Panc1 (cell line): ENCODE measurements around the gene C12orf56. TPM values are rescaled to one million over a fixed set of nuclear protein-coding genes. Genes with fewer than 3 reads are reported as not detected.

Experiments
- ATAC-seq: fragments of 200-7000 bp; cut with Tn5 transposase; 2 replicates; pipeline ENCODE4 v1.9.1; 2020; ENCODE audit warnings: mild to moderate bottlenecking, moderate library complexity
- BruUV-seq: library from RNA; stranded (reverse); fragments of 400-500 nt; replicated peaks from 2 replicates; lab custom pipeline; 2021; lab: Mats Ljungman, UMichigan
- CTCF ChIA-PET: fragments of 300-600 bp; sonication (Branson Sonifier 250); formaldehyde crosslinking; loops from one replicate; lab custom pipeline; 2022; ENCODE audit warnings: antibody characterized with exemption; lab: Charles Lee
- POLR2A ChIA-PET: fragments of 300-600 bp; sonication (Branson Sonifier 250); formaldehyde crosslinking; loops from one replicate; lab custom pipeline; 2022; ENCODE audit warnings: antibody characterized with exemption; lab: Charles Lee
- DNase-seq: peaks from one replicate; pipeline ENCODE4 v3.0.0-alpha.2; 2010; ENCODE audit warnings: low read depth, low spot score
- H3K27ac ChIP-seq: 2 replicates; pipeline ENCODE4 v1.5.1; 2011; ENCODE audit warnings: mild to moderate bottlenecking, low read length, inconsistent platforms
- H3K27me3 ChIP-seq: fragments of 200-500 bp; sonication (Bioruptor generic); 2 replicates; pipeline ENCODE4 v1.6.0; 2014; ENCODE audit warnings: low read length, inconsistent platforms; ENCODE audit not compliant: control insufficient read depth, insufficient read depth
- H3K36me3 ChIP-seq: fragments of 200-500 bp; sonication (Bioruptor generic); 2 replicates; pipeline ENCODE4 v1.5.1; 2014; ENCODE audit warnings: inconsistent platforms, mild to moderate bottlenecking, low read length, moderate library complexity; ENCODE audit not compliant: control insufficient read depth, insufficient read depth
- H3K4me1 ChIP-seq: 2 replicates; pipeline ENCODE4 v1.5.1; 2011; ENCODE audit warnings: inconsistent platforms, mild to moderate bottlenecking, low read length, moderate library complexity; ENCODE audit not compliant: control insufficient read depth, insufficient read depth
- H3K4me3 ChIP-seq, 2 experiments: 2 replicates each; pipeline ENCODE4 v1.5.1; 2011 to 2012; ENCODE audit warnings: low read depth in 2 of 2, low read length in 2 of 2, mild to moderate bottlenecking in 2 of 2, inconsistent platforms in 1 of 2, moderate library complexity in 1 of 2
- H3K9me3 ChIP-seq: fragments of 200-500 bp; sonication (Bioruptor generic); 2 replicates; pipeline ENCODE4 v1.5.1; 2014; ENCODE audit warnings: low read depth, mild to moderate bottlenecking, inconsistent platforms, low read length, moderate library complexity; ENCODE audit not compliant: control insufficient read depth, insufficient read depth
- POLR2AphosphoS5 ChIP-seq: IDR thresholded peaks from 2 replicates; pipeline ENCODE4 v1.6.1; 2012; ENCODE audit warnings: mild to moderate bottlenecking, low read depth, low read length, moderate library complexity
- REST ChIP-seq, 2 experiments: IDR thresholded peaks; 2 replicates each; pipeline ENCODE4 v1.6.1; 2011 to 2012; ENCODE audit warnings: low read depth in 2 of 2, control low read depth in 1 of 2, low read length in 1 of 2, mild to moderate bottlenecking in 1 of 2, moderate library complexity in 1 of 2; ENCODE audit not compliant: insufficient read depth in 1 of 2
- SIN3A ChIP-seq: IDR thresholded peaks from 2 replicates; pipeline ENCODE4 v1.6.1; 2012; ENCODE audit warnings: low read depth, mild to moderate bottlenecking, low read length, moderate library complexity, borderline replicate concordance; ENCODE audit not compliant: insufficient read depth
- TCF7L2 ChIP-seq: IDR thresholded peaks from 2 replicates; pipeline ENCODE4 v1.6.1; 2011; ENCODE audit warnings: mild to moderate bottlenecking, low read depth, low read length, inconsistent platforms
- in situ Hi-C: cut with HindIII; loops from 2 replicates; pipeline ENCODE4 v1.10.0; 2016; ENCODE audit warnings: low sequenced_read_pairs, low pct_unique_long_range_greater_than_20kb
- intact Hi-C: fragments of 100-400 bp; cut with micrococcal nuclease; formaldehyde crosslinking; loops from one replicate; pipeline ENCODE4 v1.10.0; 2022; ENCODE audit not compliant: unreplicated experiment
- total RNA-seq: library from RNA; stranded (reverse); gene quantifications from one replicate; pipeline ENCODE4 v1.2.1, GENCODE V29; 2021; ENCODE audit not compliant: unreplicated experiment
- TF ChIP-seq, protein P1 (sequence below): fragments of 450-650 bp; IDR thresholded peaks from 2 replicates; pipeline ENCODE4 v1.5.1; 2017; ENCODE audit warnings: mild to moderate bottlenecking

C12orf56 gene
- total RNA-seq, 1 experiment from 2014 or later, result 2.8 TPM

GRCh38 chr12:64216239-64216638 lies 174.3 kb downstream of the C12orf56 start:
- Histone ChIP-seq H3K9me3 (no peaks in the 10 kb centered on the region), H3K27me3 (no peaks in the 10 kb centered on the region), H3K4me1 (peaks cover 26% of the 10 kb centered on the region), H3K4me3 (no peak overlapping the region), H3K27ac (no peak overlapping the region), H3K36me3 (no peaks in the 10 kb centered on the region)
- DNase-seq (no peak), ATAC-seq (no peak)
- CTCF ChIA-PET, result no interaction called here
- POLR2A ChIA-PET, result no interaction called here
- in situ Hi-C loops (no loop called here), intact Hi-C loops (no loop called here)
- no peak for TF ChIP-seq REST (IDR thresholded peaks at IDR 0.05; ENCODE audit: insufficient read depth in 1 of 2, low read depth in 2 of 2, low read length in 1 of 2)
- TF ChIP-seq, protein P1, sequence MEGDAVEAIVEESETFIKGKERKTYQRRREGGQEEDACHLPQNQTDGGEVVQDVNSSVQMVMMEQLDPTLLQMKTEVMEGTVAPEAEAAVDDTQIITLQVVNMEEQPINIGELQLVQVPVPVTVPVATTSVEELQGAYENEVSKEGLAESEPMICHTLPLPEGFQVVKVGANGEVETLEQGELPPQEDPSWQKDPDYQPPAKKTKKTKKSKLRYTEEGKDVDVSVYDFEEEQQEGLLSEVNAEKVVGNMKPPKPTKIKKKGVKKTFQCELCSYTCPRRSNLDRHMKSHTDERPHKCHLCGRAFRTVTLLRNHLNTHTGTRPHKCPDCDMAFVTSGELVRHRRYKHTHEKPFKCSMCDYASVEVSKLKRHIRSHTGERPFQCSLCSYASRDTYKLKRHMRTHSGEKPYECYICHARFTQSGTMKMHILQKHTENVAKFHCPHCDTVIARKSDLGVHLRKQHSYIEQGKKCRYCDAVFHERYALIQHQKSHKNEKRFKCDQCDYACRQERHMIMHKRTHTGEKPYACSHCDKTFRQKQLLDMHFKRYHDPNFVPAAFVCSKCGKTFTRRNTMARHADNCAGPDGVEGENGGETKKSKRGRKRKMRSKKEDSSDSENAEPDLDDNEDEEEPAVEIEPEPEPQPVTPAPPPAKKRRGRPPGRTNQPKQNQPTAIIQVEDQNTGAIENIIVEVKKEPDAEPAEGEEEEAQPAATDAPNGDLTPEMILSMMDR, result no peak
- no peak for TF ChIP-seq POLR2AphosphoS5
- TF ChIP-seq SIN3A, result no peak
- TF ChIP-seq TCF7L2, result no peak
- no TSS peak for BruUV-seq

Other genes with a start within 250 kb of the C12orf56 start
- 9.6 TPM for gene KICS2, start 168.5 kb downstream of the C12orf56 start, total RNA-seq
- 155 TPM for gene XPOT, start 13.6 kb upstream of the C12orf56 start, total RNA-seq
- 32.4 TPM for gene TBK1, start 61.4 kb upstream of the C12orf56 start, total RNA-seq
- gene RASSF3, start 219.7 kb upstream of the C12orf56 start, total RNA-seq, result 107 TPM